ENCODE measurements around the gene CCDC61.
A peak's percentile ranks its signal among the peaks of the same experiment; 100 is the strongest.

Gene CCDC61

GRCh38 chr19:45994998-45995714 is at the start of gene CCDC61:
Gene CCDC61 (plus strand): TSS chr19:45995467. CDS start chr19:46003019, 7,552 bp downstream.
- peak; percentile 100 for DNase-seq (ENCODE audit: low spot score)

GRCh38 chr19:45947926-45948325 is 47.3 kb upstream of the CCDC61 start:
- DNase-seq (ENCODE audit: low spot score) = peak; percentile 77

GRCh38 chr19:45952341-45952685 is 43.0 kb upstream of the CCDC61 start:
- DNase-seq (ENCODE audit: low spot score) = no peak

GRCh38 chr19:45952686-45953505 is 42.4 kb upstream of the CCDC61 start:
- peak; percentile 32 for DNase-seq (ENCODE audit: low spot score)

GRCh38 chr19:45953676-45954075 is 41.6 kb upstream of the CCDC61 start:
- DNase-seq (ENCODE audit: low spot score) = no peak

- DNase-seq (ENCODE audit: low spot score) = no peak
These were observed 41.1 kb upstream of the CCDC61 start for GRCh38 chr19:45954156-45954555.

- peak; percentile 34 for DNase-seq (ENCODE audit: low spot score)
These were observed 39.2 kb upstream of the CCDC61 start for GRCh38 chr19:45955905-45956608.

- DNase-seq (ENCODE audit: low spot score) = no peak
These were observed 36.9 kb upstream of the CCDC61 start for GRCh38 chr19:45958320-45958719.

GRCh38 chr19:45958769-45959516 is 36.3 kb upstream of the CCDC61 start:
- DNase-seq (ENCODE audit: low spot score) = no peak

- DNase-seq (ENCODE audit: low spot score) = no peak
These were observed 35.7 kb upstream of the CCDC61 start for GRCh38 chr19:45959517-45960025.

GRCh38 chr19:45960595-45961235 is 34.6 kb upstream of the CCDC61 start:
- DNase-seq (ENCODE audit: low spot score) = no peak

- no peak for DNase-seq (ENCODE audit: low spot score)
These were observed 33.2 kb upstream of the CCDC61 start for GRCh38 chr19:45962021-45962420.

- no peak for DNase-seq (ENCODE audit: low spot score)
These were observed 28.0 kb upstream of the CCDC61 start for GRCh38 chr19:45967246-45967645.

- no peak for DNase-seq (ENCODE audit: low spot score)
These were observed 26.6 kb upstream of the CCDC61 start for GRCh38 chr19:45968626-45969025.

GRCh38 chr19:45969676-45970075 is 25.6 kb upstream of the CCDC61 start:
- DNase-seq (ENCODE audit: low spot score) = no peak

GRCh38 chr19:45971260-45971902 is 23.9 kb upstream of the CCDC61 start:
- DNase-seq (ENCODE audit: low spot score) = no peak

- DNase-seq (ENCODE audit: low spot score) = no peak
These were observed 23.0 kb upstream of the CCDC61 start for GRCh38 chr19:45972081-45972946.

- no peak for DNase-seq (ENCODE audit: low spot score)
These were observed 22.2 kb upstream of the CCDC61 start for GRCh38 chr19:45972947-45973540.

- peak; percentile 32 for DNase-seq (ENCODE audit: low spot score)
These were observed 21.5 kb upstream of the CCDC61 start, which contains the start of gene NOVA2 for GRCh38 chr19:45973553-45974338. Gene NOVA2 (minus strand): TSS chr19:45973865. CDS start chr19:45973351, 514 bp downstream.

All from kidney tubule cell (primary cell).